Lower leg skin (tissue), 4 donors: ENCODE results near the gene GPRIN3. TPM values are rescaled to one million over a fixed set of nuclear protein-coding genes. Genes with fewer than 3 reads are reported as not detected.

Experiments used
- DNase-seq, 2 donors: peaks; one replicate each; pipeline ENCODE4 v3.0.0-alpha.2; 2019; ENCODE audit warnings: low spot score in 2 of 2
- H3K4me3 ChIP-seq: fragments of 200-600 bp; sonication (generic); 2 replicates; pipeline ENCODE4 v1.5.1; 2017; ENCODE audit warnings: mild to moderate bottlenecking, low read depth; ENCODE audit not compliant: poor library complexity, severe bottlenecking
- POLR2A ChIP-seq, 2 donors: fragments of 450-650 bp; IDR thresholded peaks; one replicate each; pipeline ENCODE4 v1.6.1; 2016 to 2017; ENCODE audit warnings: antibody characterized with exemption in 2 of 2, mild to moderate bottlenecking in 1 of 2, moderate library complexity in 1 of 2
- WGBS, 2 donors: methylation state at CpG; one replicate each; pipeline ENCODE4 v1.1.5; 2018; 5-methylcytosine and 5-hydroxymethylcytosine counted together
- intact Hi-C: fragments of 100-400 bp; cut with DNase I; formaldehyde crosslinking; loops from one replicate; pipeline ENCODE4 v1.15.0; 2023; ENCODE audit warnings: low total_unique reads
- total RNA-seq, 4 donors: library from RNA; depleted of rRNA; stranded (reverse); fragments of >200 nt; gene quantifications; one replicate each; pipeline ENCODE4 v1.1.0, GENCODE V29; 2016
- TF ChIP-seq, protein P1 (sequence below), 3 donors: fragments of 450-650 bp; IDR thresholded peaks; one replicate each; pipeline ENCODE4 v1.5.1; 2016; ENCODE audit warnings: antibody characterized with exemption in 3 of 3, mild to moderate bottlenecking in 3 of 3, moderate library complexity in 2 of 3

GPRIN3 gene
- total RNA-seq, 4 donors from 2014 or later: 1.5 to 3.3 (median 1.8) TPM

DNA sequence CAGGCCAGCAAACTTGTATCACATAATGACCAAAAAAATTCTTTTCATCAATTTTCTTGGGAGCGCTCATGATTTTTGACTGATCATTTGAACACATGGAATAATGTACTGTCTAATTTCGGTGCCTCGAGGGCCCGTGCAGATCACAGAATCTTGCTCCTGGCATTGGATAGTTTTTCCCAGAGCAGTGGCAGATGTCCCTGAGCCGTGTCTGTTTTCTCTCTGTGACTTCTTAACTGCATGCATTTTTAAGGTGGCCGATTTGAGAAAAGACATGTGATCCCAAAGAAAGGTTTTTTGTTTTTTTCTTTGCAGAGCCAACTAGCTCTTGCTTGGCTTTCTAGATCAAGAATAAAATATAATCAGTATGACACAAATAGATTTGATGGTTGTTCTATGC, 19.7 kb downstream of the GPRIN3 start:
- WGBS, 2 donors: 50 to 59% methylated on average over 6 of the region's 6 CpGs
- TF ChIP-seq, protein P1, sequence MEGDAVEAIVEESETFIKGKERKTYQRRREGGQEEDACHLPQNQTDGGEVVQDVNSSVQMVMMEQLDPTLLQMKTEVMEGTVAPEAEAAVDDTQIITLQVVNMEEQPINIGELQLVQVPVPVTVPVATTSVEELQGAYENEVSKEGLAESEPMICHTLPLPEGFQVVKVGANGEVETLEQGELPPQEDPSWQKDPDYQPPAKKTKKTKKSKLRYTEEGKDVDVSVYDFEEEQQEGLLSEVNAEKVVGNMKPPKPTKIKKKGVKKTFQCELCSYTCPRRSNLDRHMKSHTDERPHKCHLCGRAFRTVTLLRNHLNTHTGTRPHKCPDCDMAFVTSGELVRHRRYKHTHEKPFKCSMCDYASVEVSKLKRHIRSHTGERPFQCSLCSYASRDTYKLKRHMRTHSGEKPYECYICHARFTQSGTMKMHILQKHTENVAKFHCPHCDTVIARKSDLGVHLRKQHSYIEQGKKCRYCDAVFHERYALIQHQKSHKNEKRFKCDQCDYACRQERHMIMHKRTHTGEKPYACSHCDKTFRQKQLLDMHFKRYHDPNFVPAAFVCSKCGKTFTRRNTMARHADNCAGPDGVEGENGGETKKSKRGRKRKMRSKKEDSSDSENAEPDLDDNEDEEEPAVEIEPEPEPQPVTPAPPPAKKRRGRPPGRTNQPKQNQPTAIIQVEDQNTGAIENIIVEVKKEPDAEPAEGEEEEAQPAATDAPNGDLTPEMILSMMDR (IDR thresholded peaks at IDR 0.05): no peak
- no peak for TF ChIP-seq POLR2A (IDR thresholded peaks at IDR 0.05)
- intact Hi-C loops: no loop called here
- H3K4me3 ChIP-seq: no peak overlapping the region
- DNase-seq: no peak

DNA sequence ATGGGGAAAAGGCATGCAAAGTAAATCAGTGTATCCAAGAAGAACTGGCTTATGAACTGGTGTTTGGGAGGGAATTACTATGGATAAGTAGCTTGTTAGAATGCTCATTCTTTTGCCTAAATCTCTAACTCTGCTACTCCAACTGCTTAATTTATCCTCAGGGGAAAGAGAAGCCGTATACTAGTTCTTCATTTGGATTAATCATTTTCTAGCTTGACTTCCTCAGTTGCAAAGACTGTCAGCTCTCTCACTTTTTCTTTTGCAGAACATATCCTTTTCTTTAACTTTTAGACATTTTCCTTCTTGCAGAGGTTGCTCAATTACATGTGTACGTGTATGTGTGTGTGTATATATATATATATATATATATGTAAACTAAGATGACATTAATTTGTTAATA, 21.9 kb downstream of the GPRIN3 start:
- intact Hi-C loops: no loop called here
- DNase-seq: no peak
- 45 to 57% methylated on average over 2 of the region's 2 CpGs for WGBS, 2 donors
- H3K4me3 ChIP-seq: no peak overlapping the region
- TF ChIP-seq, protein P1 (IDR thresholded peaks at IDR 0.05): no peak
- no peak for TF ChIP-seq POLR2A (IDR thresholded peaks at IDR 0.05)

DNA sequence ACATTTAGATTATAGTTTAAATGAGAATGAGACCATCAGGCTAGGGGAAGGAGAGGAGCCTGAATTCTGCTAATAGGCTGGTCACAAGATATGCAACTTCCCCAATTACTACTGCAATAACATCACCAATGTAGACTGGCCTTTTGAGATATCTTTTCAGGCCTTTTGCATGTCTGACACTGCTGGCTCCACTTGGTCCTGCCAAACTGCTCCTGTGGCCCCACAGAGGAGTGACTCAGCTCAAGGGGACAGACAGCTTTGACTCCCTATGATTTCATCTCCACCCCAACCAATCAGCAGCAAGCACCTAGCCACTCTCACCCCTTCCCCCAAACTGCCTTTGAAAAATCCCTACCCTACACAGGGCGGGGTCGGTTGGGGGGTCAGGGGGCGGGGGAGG, 22.8 kb downstream of the GPRIN3 start:
- no peak for DNase-seq
- WGBS, 2 donors: 75 to 91% methylated on average over 3 of the region's 3 CpGs
- intact Hi-C loops: no loop called here
- H3K4me3 ChIP-seq: no peak overlapping the region
- no peak for TF ChIP-seq POLR2A (IDR thresholded peaks at IDR 0.05)
- TF ChIP-seq, protein P1 (IDR thresholded peaks at IDR 0.05): no peak

DNA sequence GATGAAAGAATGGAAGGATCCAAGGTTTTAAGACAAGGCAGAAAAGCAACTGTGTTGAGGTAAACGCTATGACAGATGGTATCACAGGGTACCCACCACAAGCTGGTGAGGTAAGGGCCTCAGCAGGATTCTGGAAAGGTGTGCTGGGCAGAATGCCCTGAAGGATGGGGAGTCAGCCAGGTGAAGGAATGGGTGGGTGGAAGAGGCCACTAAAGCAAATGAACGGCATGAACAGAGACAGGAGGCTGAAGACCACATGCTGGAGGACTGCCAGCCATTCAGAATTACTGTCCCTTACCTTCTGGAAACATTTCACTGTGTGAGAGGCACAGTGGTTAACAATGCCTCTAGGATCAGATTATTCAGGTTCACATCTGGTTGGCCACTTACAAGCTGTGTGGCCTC, 23.6 kb downstream of the GPRIN3 start:
- TF ChIP-seq POLR2A (IDR thresholded peaks at IDR 0.05): no peak
- TF ChIP-seq, protein P1 (IDR thresholded peaks at IDR 0.05): no peak
- 65 to 85% methylated on average over 2 of the region's 2 CpGs for WGBS, 2 donors
- no peak for DNase-seq
- intact Hi-C loops: no loop called here
- H3K4me3 ChIP-seq: no peak overlapping the region

DNA sequence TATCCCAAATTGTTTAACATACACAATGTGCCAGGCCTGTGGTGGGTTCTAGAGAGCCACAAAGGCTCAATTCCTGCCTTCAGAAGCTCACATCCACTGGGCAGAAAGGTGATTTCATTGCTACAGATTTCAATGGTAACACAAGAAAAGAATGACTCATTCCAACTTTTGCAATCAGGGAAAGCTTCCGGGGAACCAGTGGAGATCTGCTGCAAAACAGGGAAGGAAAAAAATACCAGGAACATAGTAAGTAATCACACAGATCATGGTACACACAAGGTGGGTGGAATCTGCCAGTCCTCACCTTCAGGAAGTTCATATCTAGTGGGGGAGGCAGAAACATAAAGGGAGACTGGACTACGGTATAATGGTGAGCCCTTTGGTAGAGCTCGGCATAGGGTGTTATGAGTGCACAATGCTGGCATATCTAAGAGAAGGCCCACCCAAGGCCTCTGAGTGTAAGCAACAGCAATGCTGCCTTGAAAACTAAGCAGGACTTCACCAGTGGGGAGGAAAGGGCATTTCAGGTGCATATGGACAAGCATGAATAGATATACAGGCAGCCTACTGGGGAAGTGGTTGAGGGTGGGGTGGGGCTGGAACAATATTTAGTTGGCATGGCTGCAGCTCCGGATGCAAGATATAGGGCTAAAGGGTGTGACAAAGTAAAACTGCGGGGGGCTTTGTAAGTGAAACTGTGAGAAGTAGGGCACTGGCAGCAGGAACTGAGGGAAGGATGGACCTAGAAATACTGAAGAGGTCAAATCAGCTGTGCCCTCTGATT, 24.2 kb downstream of the GPRIN3 start:
- 82 to 88% methylated on average over 5 of the region's 5 CpGs for WGBS, 2 donors
- no peak for DNase-seq
- TF ChIP-seq, protein P1 (IDR thresholded peaks at IDR 0.05): no peak
- no peak for TF ChIP-seq POLR2A (IDR thresholded peaks at IDR 0.05)
- intact Hi-C loops: no loop called here
- H3K4me3 ChIP-seq: no peak overlapping the region

DNA sequence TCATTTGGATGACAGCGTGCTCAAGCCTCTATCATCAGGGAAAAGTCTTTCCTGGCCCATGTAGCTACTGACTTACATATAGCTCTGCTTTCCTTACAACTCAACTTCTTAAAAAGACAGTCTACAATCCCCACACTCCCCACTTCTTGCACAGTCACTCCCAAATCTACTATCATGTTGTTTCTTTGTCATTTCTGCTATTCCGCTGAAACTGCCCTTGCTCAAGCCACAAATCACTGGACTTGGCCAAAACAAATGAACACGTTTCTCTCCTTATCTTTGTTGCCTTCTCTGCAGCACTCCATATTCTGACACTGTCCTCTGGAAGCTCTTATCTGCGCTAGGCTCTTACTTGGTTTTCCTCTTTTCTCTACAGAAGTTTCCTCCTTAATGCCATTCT, 28.2 kb downstream of the GPRIN3 start:
- DNase-seq: no peak
- intact Hi-C loops: no loop called here
- 86 to 88% methylated on average over 4 of the region's 4 CpGs for WGBS, 2 donors
- no peak overlapping the region for H3K4me3 ChIP-seq
- no peak for TF ChIP-seq POLR2A (IDR thresholded peaks at IDR 0.05)
- TF ChIP-seq, protein P1 (IDR thresholded peaks at IDR 0.05): no peak
